GM18870 (cell line): ENCODE measurements around the gene EARS2.
"Not testable (repeated sequence)": the region's sequence is repeated elsewhere in the genome, so short reads cannot be mapped to it uniquely, and the experiment has no call there.

ENCODE experiments used
- ATAC-seq: cut with Tn5 transposase; IDR thresholded peaks from one replicate; pipeline ENCODE4 v1.9.1; 2021; ENCODE audit warnings: moderate library complexity; ENCODE audit not compliant: unreplicated experiment

The EARS2 gene

GRCh38 chr16:23570992-23571632 is 14.0 kb upstream of the EARS2 start:
- ATAC-seq, result no peak

- no peak for ATAC-seq
Observed at GRCh38 chr16:23567602-23568001, 10.5 kb upstream of the EARS2 start.

GRCh38 chr16:23566724-23567123 is 9.6 kb upstream of the EARS2 start:
- ATAC-seq, result no peak

- ATAC-seq, result no peak
Observed at GRCh38 chr16:23564575-23565363, 7.6 kb upstream of the EARS2 start.

- ATAC-seq, result no peak
Observed at GRCh38 chr16:23563186-23563585, 6.0 kb upstream of the EARS2 start.

DNA sequence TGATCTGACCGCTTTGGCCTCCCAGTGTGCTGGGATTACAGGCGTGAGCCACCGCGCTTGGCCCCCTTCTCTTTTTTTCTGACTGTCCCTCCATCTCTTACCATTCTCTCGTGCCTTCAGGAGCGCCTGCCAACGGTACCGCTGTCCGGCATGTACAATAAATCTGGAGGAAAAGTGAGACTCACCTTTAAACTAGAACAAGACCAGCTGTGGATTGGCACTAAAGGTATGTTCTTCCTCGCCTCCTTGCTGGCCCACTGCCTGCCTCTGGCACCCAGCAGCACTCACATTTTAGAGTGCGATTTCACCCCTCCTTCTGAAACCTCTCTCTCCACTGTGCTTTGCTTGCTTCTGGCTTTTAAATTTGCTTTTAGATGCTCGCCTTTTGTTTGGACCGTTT is 5.4 kb upstream of the EARS2 start:
- no peak for ATAC-seq

GRCh38 chr16:23561586-23561985 is 4.4 kb upstream of the EARS2 start:
- ATAC-seq, result no peak

- no peak for ATAC-seq
Observed at GRCh38 chr16:23557779-23558702, 891 bp upstream of the EARS2 start.

DNA sequence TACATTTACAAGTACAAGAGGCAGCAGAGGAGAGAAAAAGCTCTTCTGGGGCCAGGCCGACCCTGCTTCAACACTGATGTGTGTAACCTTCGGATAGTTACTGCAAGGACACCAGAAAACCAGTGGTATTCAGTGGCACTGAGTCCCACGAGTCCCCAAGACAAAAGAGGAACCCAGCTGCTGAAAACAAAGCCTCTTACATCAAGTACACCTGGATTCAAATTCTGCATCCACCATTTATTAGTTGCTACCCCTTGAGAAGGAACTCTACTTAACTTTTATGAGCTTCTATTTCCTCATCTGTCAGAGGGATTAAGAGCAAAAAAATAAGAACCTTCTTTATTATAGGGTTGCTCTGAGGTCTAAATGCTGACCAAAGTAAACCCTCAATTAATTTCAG is 2.6 kb downstream of the EARS2 start:
- ATAC-seq, result no peak

GRCh38 chr16:23552161-23552560 is 5.0 kb downstream of the EARS2 start:
- ATAC-seq, result no peak

- no peak for ATAC-seq
Observed at GRCh38 chr16:23549938-23550337, 7.2 kb downstream of the EARS2 start.

DNA sequence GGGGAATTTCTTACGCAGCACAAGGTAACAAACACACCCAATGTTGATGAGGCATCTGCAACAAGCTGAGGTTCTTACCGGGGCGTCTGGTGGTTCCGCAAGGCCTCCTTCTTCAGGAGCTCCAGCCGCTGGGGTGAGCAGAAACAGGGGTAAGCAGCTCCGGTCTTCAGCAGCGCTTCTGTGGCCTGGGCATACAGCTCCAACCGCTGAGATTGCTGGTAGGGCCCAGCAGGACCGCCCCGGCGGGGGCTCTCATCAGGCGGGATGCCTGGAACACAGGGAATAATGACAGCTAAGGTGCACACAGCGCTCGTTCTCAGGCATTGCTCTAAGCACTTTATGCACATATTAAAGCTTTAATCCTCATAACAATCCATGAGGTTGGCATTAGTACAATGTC is 12.7 kb downstream of the EARS2 start:
- ATAC-seq, result no peak

DNA sequence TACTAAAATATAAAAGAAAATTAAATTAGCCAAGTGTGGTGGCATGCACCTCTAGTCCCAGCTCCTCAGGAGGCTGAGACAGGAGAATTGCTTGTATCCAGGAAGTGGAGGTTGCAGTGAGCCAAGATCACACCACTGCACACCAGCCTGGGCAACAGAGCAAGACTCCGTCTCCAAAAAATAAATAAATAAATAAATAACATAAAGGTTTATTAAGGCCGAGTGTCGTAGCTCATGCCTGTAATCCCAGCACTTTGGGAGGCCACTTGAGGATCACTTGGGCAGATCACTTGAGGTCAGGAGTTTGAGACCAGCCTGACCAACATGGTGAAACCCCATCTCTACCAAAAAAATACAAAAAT is 16.4 kb downstream of the EARS2 start:
- not testable (repeated sequence) for ATAC-seq

GRCh38 chr16:23539984-23540816 is 16.9 kb downstream of the EARS2 start:
- ATAC-seq, result no peak

DNA sequence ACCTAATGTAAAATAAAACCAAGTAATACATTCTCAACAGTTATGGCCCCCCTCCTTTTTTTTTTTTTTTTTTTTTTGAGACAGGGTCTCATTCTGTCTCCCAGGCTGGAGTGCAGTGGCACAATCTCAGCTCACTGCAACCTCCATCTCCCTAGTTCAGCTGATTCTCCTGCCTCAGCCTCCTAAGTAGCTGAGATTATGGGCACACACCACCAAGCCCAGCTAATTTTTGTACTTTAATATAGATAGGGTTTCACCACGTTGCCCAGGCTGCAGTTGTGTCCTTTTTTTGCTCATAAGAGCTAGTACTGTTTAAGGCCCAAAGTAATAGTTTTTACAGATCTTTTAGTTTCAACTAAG is 18.3 kb downstream of the EARS2 start:
- ATAC-seq, result no peak

- no peak for ATAC-seq
Observed at GRCh38 chr16:23537390-23537789, 19.8 kb downstream of the EARS2 start.

- ATAC-seq, result no peak
Observed at GRCh38 chr16:23535901-23536300, 21.2 kb downstream of the EARS2 start.

DNA sequence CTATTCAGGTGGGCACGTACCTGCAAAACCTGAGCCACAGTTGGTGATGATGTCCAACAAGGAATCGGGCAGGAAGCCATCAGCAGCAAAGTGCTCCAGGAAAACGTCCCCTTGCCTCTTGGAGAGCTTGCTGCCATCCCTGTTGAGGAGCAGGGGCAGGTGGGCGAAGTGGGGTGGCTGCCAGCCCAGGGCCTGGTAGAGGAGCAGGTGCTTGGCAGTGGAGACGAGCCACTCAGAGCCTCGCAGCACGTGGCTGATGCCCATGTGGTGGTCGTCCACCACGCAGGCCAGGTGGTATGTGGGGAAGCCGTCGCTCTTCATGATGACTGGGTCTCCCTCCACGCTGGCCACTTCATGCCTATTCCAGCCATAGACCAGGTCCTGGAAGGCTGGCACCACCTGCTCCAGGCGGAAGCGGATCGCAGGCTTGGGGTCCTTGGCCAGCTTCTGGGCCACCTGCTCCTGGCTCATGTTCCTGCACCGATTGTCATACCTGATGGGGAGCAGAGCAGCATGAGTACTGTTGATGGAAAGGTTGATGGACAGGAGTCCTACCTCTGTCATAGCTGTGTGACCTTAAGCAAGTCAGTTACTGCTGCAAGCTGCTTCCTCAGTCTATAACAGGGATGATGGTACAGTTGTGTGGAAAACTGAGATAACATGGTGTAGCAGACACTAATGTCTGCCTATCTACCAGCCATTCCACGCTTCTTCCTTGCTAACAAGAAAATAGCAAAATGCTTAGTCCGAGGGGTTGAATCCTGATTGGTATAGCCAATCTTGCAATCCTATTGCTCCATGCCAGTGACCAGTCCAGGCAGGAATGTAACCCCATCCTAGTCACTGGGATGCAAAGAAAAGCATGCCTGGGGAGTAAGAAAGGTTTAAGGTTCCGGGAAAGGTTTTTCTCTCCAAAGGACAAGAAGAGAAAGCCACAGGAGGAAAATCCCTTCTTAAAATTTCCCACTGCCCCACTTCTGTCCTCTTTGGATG is 22.0 kb downstream of the EARS2 start:
- no peak for ATAC-seq

- ATAC-seq, result no peak
Observed at GRCh38 chr16:23532448-23532847, 24.7 kb downstream of the EARS2 start.

- ATAC-seq, result no peak
Observed at GRCh38 chr16:23530062-23530461, 27.1 kb downstream of the EARS2 start.
